Sigmoid colon (tissue), 4 donors: ENCODE measurements around the gene DIPK1B.

Source experiments
- CTCF ChIP-seq, 4 experiments: fragments of 450-650 bp in 3 of 4; fragments of 200-600 bp in 1 of 4; IDR thresholded peaks; one replicate each; pipeline ENCODE4 v1.5.1; 2016 to 2019; ENCODE audit warnings: antibody characterized with exemption in 4 of 4, mild to moderate bottlenecking in 3 of 4, moderate library complexity in 2 of 4
- EP300 ChIP-seq, 4 donors: sonication (generic); formaldehyde crosslinking; IDR thresholded peaks; one replicate each; pipeline ENCODE4 v1.6.1; 2017; ENCODE audit warnings: antibody characterized with exemption in 4 of 4
- POLR2AphosphoS5 ChIP-seq, 4 donors: sonication (generic); formaldehyde crosslinking; IDR thresholded peaks; one replicate each; pipeline ENCODE4 v1.6.1; 2017; ENCODE audit warnings: antibody characterized with exemption in 4 of 4

GRCh38 chr9:136773386-136774044, 61.1 kb downstream of the DIPK1B start:
- TF ChIP-seq POLR2AphosphoS5 (IDR thresholded peaks at IDR 0.05) (no peak), EP300 (IDR thresholded peaks at IDR 0.05) (no peak), CTCF (IDR thresholded peaks at IDR 0.05) (no peak)
